Stimulated activated CD8-positive, alpha-beta memory T cell treated with anti-CD3 and anti-CD28 coated beads, Interleukin-2, amount 100 ng/mL, for 48 hours (primary cell): Measurements from ENCODE around the gene TMCC1.
"Not testable (repeated sequence)": the region's sequence is repeated elsewhere in the genome, so short reads cannot be mapped to it uniquely, and the experiment has no call there.

Source experiments
- DNase-seq, 2 donors: peaks; one replicate each; pipeline ENCODE4 v3.0.0-alpha.2; 2020; ENCODE audit warnings: low read depth in 2 of 2

TMCC1 gene

DNA sequence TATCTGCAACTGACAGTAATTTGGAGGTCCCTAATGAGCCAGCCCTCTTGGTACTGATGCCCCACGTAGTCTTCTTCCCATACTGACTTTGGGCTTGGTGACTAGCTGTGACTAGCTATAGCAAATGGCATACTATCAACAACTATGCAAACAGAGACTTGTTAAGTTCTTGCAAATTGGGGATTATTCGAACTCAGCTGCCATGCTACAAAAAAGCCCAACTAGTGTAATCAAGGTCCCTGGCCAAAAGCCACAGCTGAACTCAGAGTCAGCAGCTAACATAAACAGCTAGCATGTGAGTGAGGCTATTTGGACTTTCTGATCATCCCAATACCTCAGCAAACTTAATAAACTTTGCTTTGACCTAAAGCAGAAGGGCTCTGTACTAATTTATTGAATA is 165.8 kb downstream of the TMCC1 start:
- no peak for DNase-seq

GRCh38 chr3:129723558-129724324 is 169.8 kb downstream of the TMCC1 start:
- DNase-seq, result no peak

- no peak for DNase-seq
Observed at GRCh38 chr3:129722527-129722926, 171.0 kb downstream of the TMCC1 start.

DNA sequence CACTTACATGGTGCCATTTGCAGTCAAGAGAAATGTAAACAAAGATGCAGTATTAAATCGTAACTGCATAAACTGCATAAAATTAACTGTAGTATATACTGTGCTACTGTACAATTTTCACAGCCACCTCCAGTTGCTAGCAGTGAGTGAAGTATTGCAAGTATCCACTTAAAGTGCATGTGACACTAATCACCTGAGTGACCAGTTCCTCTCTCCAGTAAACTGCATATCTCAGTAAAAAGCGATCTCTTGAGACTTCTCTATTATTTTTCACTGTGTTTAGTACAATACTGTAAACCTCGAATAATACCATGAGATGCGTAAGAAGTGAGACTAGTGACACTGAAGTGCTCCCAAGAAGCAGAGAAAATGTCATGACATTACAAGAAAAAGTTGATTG is 175.3 kb downstream of the TMCC1 start:
- no peak for DNase-seq

DNA sequence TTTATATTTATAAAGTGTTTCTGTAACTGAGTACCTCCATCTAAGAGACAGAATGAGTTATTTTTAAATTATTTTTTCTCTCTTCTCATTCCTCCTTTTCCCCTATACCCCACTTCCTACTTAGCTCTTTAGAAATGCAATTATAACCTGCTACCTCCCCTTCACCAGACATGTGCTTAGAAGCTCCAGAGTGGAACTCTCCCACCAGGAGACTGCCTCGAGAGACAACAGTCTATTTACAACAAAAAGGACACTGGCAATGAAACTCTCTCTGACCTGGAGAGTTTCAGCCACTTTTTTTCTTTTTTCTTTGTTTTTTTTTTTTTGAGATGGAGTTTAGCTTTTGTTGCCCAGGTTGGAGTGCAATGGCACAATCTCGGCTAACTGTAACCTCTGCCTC is 177.7 kb downstream of the TMCC1 start:
- no peak for DNase-seq

DNA sequence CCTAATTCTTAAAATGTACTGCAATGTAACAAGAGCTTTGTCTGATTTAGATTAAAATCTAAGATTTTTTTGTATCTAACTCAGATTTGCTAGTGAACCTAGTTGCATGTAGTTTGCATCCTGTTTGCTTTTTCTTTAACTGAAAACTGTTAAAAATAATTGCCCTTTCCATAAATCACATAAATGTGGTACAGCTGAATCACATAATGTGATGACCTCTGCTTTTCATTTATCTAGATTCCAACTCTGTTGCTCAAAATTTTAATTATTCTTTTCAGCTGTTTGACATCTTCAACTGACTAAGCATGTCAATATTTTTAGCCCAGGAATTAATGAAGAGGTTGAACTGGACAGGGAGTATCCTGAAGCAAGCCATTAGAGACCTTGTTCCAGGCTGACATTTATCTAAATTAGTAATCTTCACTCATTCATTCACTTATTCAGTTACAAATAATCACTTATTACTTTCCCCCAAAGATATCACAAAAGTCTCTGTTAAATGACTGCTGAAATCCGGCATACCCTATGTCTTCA is 185.1 kb downstream of the TMCC1 start:
- no peak for DNase-seq

DNA sequence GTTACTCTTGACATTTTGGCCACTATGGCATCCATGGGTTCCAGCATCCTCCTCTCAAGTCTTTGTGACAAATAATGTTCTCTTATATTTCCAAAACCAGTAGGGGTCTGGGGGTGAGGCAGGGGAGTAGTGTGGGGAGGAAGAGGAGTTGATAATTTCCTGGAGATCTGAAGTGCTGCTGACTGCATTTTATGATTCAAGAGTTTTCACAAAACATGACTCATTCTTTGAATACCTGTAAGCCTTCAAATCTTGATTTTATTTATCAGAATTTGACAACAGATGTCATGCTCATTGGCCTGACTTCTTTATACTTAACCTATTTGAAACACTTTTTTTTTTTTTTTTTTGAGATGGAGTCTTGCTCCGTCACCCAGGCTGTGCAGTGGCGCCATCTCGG is 188.2 kb downstream of the TMCC1 start:
- no peak for DNase-seq

DNA sequence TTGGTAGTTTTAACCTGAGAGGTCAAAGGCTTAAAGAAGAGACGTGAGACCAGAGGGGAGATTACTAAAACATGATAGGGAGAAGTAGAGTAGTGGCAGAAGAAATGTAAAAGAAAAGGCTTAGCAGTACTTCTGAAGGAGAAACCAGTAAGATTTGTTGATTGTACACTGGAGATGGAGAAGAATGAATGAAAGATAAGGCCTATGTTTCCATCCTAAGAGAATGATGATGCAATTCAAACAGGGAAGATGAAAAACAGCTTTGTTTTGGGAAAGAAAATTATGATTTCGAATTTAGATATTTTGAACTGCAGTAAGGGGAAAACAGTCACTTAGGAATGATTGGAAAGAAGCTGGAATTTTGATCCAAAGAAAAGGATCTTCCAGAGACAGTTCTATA is 189.6 kb downstream of the TMCC1 start:
- DNase-seq, result no peak

- DNase-seq, result no peak
Observed at GRCh38 chr3:129702934-129703712, 190.4 kb downstream of the TMCC1 start.

DNA sequence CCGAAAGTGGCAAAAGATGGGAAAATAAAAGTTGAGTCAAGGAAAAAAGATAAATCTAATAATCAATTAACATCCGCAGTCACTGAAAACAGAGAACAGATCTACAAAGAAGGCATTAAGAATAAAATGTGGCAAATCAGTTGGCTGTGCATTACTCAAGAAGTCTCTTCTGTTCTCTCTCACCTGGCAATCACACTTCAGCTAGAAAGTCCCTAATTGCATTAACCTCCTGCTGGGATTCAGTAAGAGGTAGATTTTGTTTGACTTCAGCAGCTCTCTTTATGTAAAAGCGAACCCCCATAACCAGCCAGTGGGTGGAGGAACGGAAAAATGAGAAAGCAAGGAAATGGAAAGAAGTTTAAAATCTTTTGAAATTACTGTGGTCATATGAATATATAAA is 192.3 kb downstream of the TMCC1 start:
- DNase-seq, result no peak

DNA sequence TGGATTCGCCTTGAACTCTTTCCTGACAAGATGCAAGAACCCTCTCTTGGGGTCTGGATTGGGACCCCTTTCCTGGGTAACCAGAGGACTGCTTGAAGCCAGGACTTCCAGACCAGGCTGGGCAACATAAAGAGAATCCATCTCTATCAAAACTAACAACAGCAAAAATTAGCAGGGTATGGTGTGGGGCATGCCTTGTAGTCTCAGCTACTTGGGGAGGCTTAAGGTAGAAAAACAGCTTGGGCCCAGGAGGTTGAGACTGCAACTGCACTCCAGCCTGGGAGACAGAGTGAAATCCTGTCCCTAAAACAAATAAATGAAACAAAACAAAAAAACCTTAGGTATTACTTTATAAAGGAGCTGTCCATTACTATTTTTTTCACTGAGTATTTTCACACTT is 193.9 kb downstream of the TMCC1 start:
- DNase-seq, result no peak

- DNase-seq, result no peak
Observed at GRCh38 chr3:129699199-129699598, 194.3 kb downstream of the TMCC1 start.

DNA sequence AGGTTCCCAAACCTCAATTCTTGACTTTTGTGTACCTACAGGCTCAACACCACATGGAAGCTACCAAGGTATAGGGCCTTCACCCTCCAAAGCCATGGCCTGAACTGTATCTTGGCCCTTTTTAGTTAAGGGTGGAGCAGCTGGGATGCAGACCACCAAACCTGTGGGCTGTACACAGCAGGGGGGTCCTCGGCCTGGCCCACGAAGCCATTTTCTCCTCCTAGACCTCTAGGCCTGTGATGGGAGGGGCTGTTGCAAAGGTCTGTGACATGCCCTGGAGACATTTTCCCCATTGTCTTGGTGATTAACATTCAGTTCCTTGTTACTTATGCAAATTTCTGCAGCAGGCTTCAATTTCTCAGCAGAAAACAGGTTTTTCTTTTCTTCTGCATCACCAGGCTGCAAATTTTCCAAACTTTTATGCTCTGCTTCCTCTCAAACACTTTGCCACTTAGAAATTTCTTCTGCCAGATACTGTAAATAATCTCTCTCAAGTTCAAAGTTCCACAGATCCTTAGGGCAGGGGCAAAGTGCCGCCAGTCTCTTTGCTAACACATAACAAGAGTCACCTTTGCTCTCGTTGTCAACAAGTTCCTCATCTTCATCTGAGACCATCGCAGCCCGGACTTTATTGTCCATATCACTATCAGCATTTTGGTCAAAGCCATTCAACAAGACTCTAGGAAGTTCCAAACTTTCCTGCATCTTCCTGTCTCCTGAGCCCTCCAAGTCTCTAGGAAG is 196.1 kb downstream of the TMCC1 start:
- no peak for DNase-seq

GRCh38 chr3:129696430-129696829 is 197.1 kb downstream of the TMCC1 start:
- DNase-seq, result not testable (repeated sequence)

DNA sequence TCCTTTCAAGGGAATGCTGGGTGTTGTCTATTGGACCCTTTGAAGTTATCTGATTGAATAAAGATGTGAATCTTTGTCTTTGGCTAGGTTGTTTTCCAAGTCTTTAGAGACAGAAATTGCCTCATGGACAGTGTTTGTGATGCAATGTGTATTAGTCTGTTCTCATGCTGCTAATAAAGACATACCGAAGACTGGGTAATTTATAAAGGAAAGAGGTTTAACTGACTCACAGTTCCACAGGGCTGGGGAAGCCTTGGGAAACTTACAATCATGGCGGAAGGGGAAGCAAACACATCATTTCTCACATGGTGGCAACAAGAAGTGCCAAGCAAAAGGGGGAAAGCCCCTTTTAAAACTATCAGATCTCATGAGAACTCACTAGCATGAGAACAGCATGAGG is 198.3 kb downstream of the TMCC1 start:
- DNase-seq, result no peak

GRCh38 chr3:129694228-129694627 is 199.3 kb downstream of the TMCC1 start:
- DNase-seq, result no peak

DNA sequence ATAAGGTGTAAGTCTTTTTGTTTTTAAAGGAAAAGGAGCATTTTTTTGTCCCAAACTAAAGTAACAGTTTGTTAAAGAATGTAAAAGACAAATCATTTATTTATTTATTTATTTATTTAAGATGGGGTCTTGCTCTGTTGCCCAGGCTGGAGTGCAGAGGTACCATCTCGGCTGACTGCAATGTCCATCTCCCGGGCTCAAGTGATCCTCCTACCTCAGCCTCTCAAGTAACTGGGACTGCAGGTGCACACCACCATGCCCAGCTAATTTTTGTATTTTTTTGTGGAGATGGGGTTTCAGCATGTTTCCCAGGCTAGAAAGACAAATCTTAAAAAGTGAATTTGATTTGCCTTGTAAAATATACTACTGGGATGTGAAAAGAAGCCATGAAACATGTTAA is 200.8 kb downstream of the TMCC1 start:
- no peak for DNase-seq

GRCh38 chr3:129690963-129691362 is 202.5 kb downstream of the TMCC1 start:
- no peak for DNase-seq

GRCh38 chr3:129690406-129690805 is 203.1 kb downstream of the TMCC1 start:
- no peak for DNase-seq

- no peak for DNase-seq
Observed at GRCh38 chr3:129689036-129689435, 204.5 kb downstream of the TMCC1 start.

DNA sequence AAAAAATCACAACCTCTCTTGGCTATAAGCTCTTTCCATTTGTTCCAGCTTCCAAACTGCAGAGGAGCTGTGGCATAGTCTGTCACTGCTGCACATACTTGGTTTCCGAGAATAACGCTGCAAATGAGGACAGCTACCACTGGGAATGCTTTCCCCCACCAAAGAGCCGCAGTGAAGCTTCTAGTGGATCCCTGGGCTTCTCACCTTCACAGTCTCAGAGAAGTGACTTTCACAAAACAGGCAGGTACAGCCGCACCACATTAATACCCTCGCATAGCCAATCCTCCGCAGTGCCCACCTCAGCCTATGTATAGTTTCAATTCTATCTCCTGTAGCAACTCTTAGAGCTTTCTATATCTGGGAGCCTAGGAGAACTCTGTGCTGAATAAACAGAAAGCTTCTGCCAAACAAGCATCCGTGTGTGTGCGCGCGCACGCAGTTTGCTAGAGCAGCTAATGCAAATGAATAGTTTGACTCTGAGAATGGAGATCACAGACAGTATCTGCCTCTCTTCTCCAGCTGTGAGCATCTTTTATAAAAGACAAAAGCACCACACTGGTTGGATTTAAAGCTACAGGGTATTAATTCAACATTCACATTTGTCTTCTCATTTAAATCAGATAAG is 205.1 kb downstream of the TMCC1 start:
- DNase-seq, result no peak

- no peak for DNase-seq
Observed at GRCh38 chr3:129687586-129688125, 205.9 kb downstream of the TMCC1 start.
